Stimulated activated CD8-positive, alpha-beta memory T cell treated with anti-CD3 and anti-CD28 coated beads, Interleukin-4, amount 100 ng/mL, for 1 hour (primary cell): ENCODE data around the gene KLHDC1.
"Not testable (repeated sequence)": the region's sequence is repeated elsewhere in the genome, so short reads cannot be mapped to it uniquely, and the experiment has no call there.

Experiments
- DNase-seq, 2 donors: peaks; one replicate each; pipeline ENCODE4 v3.0.0-alpha.2; 2020; ENCODE audit warnings: low read depth in 2 of 2, low spot score in 1 of 2

The KLHDC1 gene

GRCh38 chr14:49692811-49693734 is at the start of gene KLHDC1:
KLHDC1 (plus strand) TSS chr14:49693120; CDS start chr14:49693195, 75 bp downstream.
- DNase-seq = peak; percentile 62

GRCh38 chr14:49653508-49653907 is 39.4 kb upstream of the KLHDC1 start:
- DNase-seq = no peak

- no peak for DNase-seq
These were observed 38.4 kb upstream of the KLHDC1 start for GRCh38 chr14:49654511-49654910.

- not testable (repeated sequence) for DNase-seq
These were observed 35.4 kb upstream of the KLHDC1 start for GRCh38 chr14:49657500-49657899.

- no peak for DNase-seq
These were observed 33.1 kb upstream of the KLHDC1 start for GRCh38 chr14:49659526-49660455.

- DNase-seq = no peak
These were observed 22.4 kb upstream of the KLHDC1 start for GRCh38 chr14:49670475-49670874.

- no peak for DNase-seq
These were observed 19.3 kb upstream of the KLHDC1 start for GRCh38 chr14:49673586-49673985.

GRCh38 chr14:49677643-49678042 is 15.3 kb upstream of the KLHDC1 start:
- no peak for DNase-seq

- DNase-seq = no peak
These were observed 13.6 kb upstream of the KLHDC1 start for GRCh38 chr14:49679271-49679670.

GRCh38 chr14:49686425-49686824 is 6.5 kb upstream of the KLHDC1 start:
- DNase-seq = no peak

- peak; percentile 46 to 51 for DNase-seq
These were observed 4.8 kb upstream of the KLHDC1 start, which contains the start of gene POLE2 for GRCh38 chr14:49687942-49688700. POLE2 (minus strand) TSS chr14:49688214; CDS start chr14:49688203, 11 bp downstream.

- no peak for DNase-seq
These were observed 4.3 kb upstream of the KLHDC1 start for GRCh38 chr14:49688701-49689030.

GRCh38 chr14:49691031-49691430 is 1.9 kb upstream of the KLHDC1 start:
- DNase-seq = no peak

- DNase-seq = no peak
These were observed 645 bp upstream of the KLHDC1 start for GRCh38 chr14:49692193-49692757.

- not testable (repeated sequence) for DNase-seq
These were observed 810 bp downstream of the KLHDC1 start for GRCh38 chr14:49693735-49694124.

GRCh38 chr14:49702725-49703124 is 9.8 kb downstream of the KLHDC1 start:
- no peak for DNase-seq

- no peak for DNase-seq
These were observed 11.0 kb downstream of the KLHDC1 start for GRCh38 chr14:49703965-49704364.

GRCh38 chr14:49704471-49704870 is 11.6 kb downstream of the KLHDC1 start:
- not testable (repeated sequence) for DNase-seq

- not testable (repeated sequence) for DNase-seq
These were observed 18.1 kb downstream of the KLHDC1 start for GRCh38 chr14:49710993-49711392.

- no peak for DNase-seq
These were observed 27.8 kb downstream of the KLHDC1 start for GRCh38 chr14:49720744-49721143.
